ENCODE measurements around the gene NLGN4X. TPM values are rescaled to one million over a fixed set of nuclear protein-coding genes. Genes with fewer than 3 reads are reported as not detected.
A peak's percentile ranks its signal among the peaks of the same experiment; 100 is the strongest.

NLGN4X gene
- total RNA-seq, 1 donor from 2014 or later: 23.5 TPM

DNA sequence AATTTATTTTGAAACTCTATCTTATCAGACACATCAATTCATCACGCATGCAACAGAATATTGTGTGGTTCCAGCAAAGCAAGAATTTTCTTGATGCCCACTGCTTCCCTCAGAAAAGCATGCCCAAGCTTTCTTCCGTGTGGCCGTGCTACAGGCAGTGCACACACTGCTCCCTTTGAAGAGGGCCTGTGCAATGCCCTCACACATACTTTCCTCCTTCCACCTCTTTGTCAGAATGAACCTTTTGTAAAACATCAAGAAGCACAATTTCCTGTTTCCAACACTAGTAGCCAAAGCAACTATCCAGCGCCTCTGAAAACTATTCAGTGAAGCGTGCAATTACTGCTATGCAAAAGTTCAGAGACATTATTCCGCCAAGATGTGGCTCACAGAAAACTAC lies 201.7 kb downstream of the NLGN4X start:
- peaks cover 7% of the 10 kb centered on the region for H3K36me3 Mint-ChIP-seq
- TF ChIP-seq, protein P1, sequence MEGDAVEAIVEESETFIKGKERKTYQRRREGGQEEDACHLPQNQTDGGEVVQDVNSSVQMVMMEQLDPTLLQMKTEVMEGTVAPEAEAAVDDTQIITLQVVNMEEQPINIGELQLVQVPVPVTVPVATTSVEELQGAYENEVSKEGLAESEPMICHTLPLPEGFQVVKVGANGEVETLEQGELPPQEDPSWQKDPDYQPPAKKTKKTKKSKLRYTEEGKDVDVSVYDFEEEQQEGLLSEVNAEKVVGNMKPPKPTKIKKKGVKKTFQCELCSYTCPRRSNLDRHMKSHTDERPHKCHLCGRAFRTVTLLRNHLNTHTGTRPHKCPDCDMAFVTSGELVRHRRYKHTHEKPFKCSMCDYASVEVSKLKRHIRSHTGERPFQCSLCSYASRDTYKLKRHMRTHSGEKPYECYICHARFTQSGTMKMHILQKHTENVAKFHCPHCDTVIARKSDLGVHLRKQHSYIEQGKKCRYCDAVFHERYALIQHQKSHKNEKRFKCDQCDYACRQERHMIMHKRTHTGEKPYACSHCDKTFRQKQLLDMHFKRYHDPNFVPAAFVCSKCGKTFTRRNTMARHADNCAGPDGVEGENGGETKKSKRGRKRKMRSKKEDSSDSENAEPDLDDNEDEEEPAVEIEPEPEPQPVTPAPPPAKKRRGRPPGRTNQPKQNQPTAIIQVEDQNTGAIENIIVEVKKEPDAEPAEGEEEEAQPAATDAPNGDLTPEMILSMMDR (IDR thresholded peaks at IDR 0.05; ENCODE audit: unreplicated experiment): no peak
- H3K27me3 Mint-ChIP-seq (ENCODE audit: low read depth): no peaks in the 10 kb centered on the region
- H3K27ac Mint-ChIP-seq: no peak overlapping the region
- H3K4me3 Mint-ChIP-seq: no peak overlapping the region
- DNase-seq (ENCODE audit: low spot score in 2 of 2, unreplicated experiment in 2 of 2): no peak
- H3K9me3 Mint-ChIP-seq: no peaks in the 10 kb centered on the region
- peaks cover 2% of the 10 kb centered on the region for H3K4me1 Mint-ChIP-seq

DNA sequence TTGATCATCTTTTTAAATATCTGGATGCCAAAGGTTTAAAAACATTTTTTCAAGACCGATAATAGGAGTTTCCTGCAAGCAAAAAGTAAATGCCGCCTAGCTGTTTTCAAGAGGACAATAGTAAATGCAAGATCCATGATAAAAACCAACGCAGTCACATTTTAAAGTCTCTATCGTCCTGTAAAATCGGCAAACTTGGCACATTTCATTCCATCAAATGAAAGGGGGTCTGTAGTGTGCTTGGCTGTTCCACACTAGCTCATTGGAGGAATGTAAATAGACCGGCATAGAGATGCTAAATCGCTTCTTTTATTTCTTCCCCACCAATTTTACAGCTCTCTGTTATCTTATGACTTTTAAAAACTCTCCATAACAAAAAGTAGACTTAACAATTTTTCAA lies 202.2 kb downstream of the NLGN4X start:
- Mint-ChIP-seq H3K36me3 (peaks cover 7% of the 10 kb centered on the region), H3K27me3 (ENCODE audit: low read depth) (no peaks in the 10 kb centered on the region), H3K27ac (no peak overlapping the region), H3K4me1 (peaks cover 6% of the 10 kb centered on the region), H3K4me3 (no peak overlapping the region), H3K9me3 (no peaks in the 10 kb centered on the region)
- TF ChIP-seq, protein P1 (IDR thresholded peaks at IDR 0.05; ENCODE audit: unreplicated experiment): no peak
- DNase-seq (ENCODE audit: low spot score in 2 of 2, unreplicated experiment in 2 of 2): no peak

DNA sequence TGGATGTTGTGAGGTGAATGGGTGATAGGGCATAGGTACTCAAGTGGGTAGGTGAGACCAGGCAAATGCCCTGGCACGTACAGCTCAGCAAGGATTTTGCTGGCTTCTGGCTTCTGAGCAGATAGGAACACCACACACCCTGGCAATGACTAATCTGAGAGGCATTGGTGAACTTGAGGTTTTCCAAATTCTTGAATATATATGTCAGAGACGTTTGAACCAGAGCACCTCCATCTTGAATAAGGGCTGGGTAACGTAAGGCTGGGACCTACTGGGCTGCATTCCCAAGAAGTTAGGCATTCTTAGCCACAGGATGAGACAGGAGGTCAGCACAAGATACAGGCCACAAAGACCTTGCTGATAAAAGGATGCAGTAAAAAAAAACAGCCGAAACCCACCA lies 204.5 kb downstream of the NLGN4X start:
- no peak overlapping the region for H3K4me3 Mint-ChIP-seq
- H3K27me3 Mint-ChIP-seq (ENCODE audit: low read depth): no peaks in the 10 kb centered on the region
- H3K9me3 Mint-ChIP-seq: no peaks in the 10 kb centered on the region
- DNase-seq (ENCODE audit: low spot score in 2 of 2, unreplicated experiment in 2 of 2): no peak
- H3K27ac Mint-ChIP-seq: no peak overlapping the region
- TF ChIP-seq, protein P1 (IDR thresholded peaks at IDR 0.05; ENCODE audit: unreplicated experiment): no peak
- H3K36me3 Mint-ChIP-seq: peaks cover 5% of the 10 kb centered on the region
- peaks cover 7% of the 10 kb centered on the region for H3K4me1 Mint-ChIP-seq

DNA sequence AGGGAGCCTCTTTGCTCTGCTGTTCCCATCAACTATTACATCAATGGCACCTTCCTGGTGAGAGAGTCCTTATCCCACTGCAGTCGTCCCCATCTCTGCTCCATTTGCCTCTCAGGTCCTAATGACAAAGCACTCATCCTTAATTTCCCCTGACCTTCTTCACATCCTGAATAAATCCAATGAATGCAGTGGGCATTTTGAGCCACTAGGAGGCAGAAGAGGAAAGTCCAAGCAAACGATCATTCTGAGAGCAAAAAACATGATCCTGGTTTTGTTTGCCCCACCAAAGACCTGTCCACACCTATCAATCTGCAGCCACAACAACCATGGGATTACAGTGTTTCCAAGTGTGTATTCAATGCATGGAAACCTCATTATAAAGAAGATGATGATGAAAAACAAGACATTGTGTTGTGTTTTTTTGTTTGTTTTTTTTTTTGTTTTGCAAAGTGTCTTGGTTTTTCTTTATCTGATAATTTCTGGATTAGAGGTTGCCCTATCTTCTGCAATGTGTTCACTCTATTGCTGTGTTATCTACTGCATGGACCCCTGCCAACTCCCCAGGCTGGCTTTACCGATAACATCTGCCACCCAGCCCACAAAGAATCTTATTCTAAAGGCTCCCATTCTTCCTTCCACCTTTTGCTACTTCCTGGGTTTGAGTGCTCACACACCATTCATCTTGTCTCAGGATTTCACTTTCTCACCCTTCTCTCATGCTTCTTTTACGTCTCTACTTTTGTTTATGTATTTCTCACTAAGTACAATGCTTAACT lies 207.2 kb downstream of the NLGN4X start:
- peak in 1 of 2 experiments; percentile 57 for DNase-seq (ENCODE audit: low spot score in 2 of 2, unreplicated experiment in 2 of 2)
- Mint-ChIP-seq H3K4me3 (no peak overlapping the region), H3K36me3 (peaks cover 1% of the 10 kb centered on the region), H3K27me3 (ENCODE audit: low read depth) (no peaks in the 10 kb centered on the region), H3K27ac (peak overlapping the region; percentile 10), H3K4me1 (peaks cover 7% of the 10 kb centered on the region), H3K9me3 (peaks cover 5% of the 10 kb centered on the region)
- TF ChIP-seq, protein P1 (IDR thresholded peaks at IDR 0.05; ENCODE audit: unreplicated experiment): peak; percentile 86

DNA sequence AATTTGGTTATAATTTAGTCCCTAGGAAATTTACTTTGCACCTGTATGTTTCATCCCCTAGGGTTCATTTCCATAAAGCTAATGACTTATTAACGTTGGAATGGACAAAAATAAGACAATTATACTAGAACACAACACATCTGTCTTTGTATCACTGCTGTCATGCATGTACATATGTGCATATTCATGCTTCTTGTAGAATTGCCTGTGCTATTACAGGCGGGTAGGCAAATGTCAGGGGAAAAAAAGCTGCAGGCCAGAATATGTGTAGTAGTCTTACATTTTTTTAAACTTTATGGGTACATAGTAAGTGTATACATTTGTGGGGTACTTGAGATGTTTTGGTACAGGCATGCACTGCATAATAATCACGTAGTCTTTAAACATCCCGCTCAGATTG lies 209.6 kb downstream of the NLGN4X start:
- Mint-ChIP-seq H3K4me1 (peaks cover 7% of the 10 kb centered on the region), H3K27ac (no peak overlapping the region), H3K27me3 (ENCODE audit: low read depth) (no peaks in the 10 kb centered on the region), H3K4me3 (no peak overlapping the region), H3K9me3 (peaks cover 11% of the 10 kb centered on the region), H3K36me3 (peaks cover 1% of the 10 kb centered on the region)
- DNase-seq (ENCODE audit: low spot score in 2 of 2, unreplicated experiment in 2 of 2): no peak
- TF ChIP-seq, protein P1 (IDR thresholded peaks at IDR 0.05; ENCODE audit: unreplicated experiment): no peak
